GM23248 (cell line): ENCODE data around the gene ALX4. TPM values are rescaled to one million over a fixed set of nuclear protein-coding genes. Genes with fewer than 3 reads are reported as not detected.

ENCODE experiments used
- DNase-seq: peaks from one replicate; pipeline ENCODE4 v3.0.0-alpha.2; 2015
- H2AFZ ChIP-seq: fragments of 200-600 bp; sonication (generic); 2 replicates; pipeline ENCODE4 v1.6.1; 2016; ENCODE audit warnings: antibody characterized with exemption
- H3F3A ChIP-seq: fragments of 200-600 bp; sonication (generic); 2 replicates; pipeline ENCODE4 v1.6.1; 2016; ENCODE audit warnings: mild to moderate bottlenecking, antibody characterized with exemption, mixed run types; ENCODE audit not compliant: insufficient read depth
- H3K27ac ChIP-seq: fragments of 200-600 bp; sonication (generic); 2 replicates; pipeline ENCODE4 v1.5.1; 2016; ENCODE audit warnings: mild to moderate bottlenecking
- H3K27me3 ChIP-seq: fragments of 200-600 bp; sonication (generic); replicated peaks from 2 replicates; pipeline ENCODE4 v1.6.1; 2016; ENCODE audit warnings: mild to moderate bottlenecking; ENCODE audit not compliant: insufficient read depth
- H3K36me3 ChIP-seq: fragments of 200-600 bp; sonication (generic); 2 replicates; pipeline ENCODE4 v1.6.1; 2016; ENCODE audit warnings: low read depth, mild to moderate bottlenecking
- H3K4me1 ChIP-seq: fragments of 200-600 bp; sonication (generic); 2 replicates; pipeline ENCODE4 v1.6.1; 2016; ENCODE audit warnings: mild to moderate bottlenecking; ENCODE audit not compliant: insufficient read depth
- H3K4me2 ChIP-seq: fragments of 200-600 bp; sonication (generic); one replicate; pipeline ENCODE4 v1.6.1; 2016; ENCODE audit warnings: mild to moderate bottlenecking; ENCODE audit not compliant: unreplicated experiment
- H3K4me3 ChIP-seq: fragments of 200-600 bp; sonication (generic); 2 replicates; pipeline ENCODE4 v1.5.1; 2016; ENCODE audit warnings: mild to moderate bottlenecking
- H3K79me2 ChIP-seq: fragments of 200-600 bp; sonication (generic); 2 replicates; pipeline ENCODE4 v1.6.1; 2016; ENCODE audit warnings: mild to moderate bottlenecking; ENCODE audit not compliant: insufficient read depth
- H3K9ac ChIP-seq: fragments of 200-600 bp; sonication (generic); 2 replicates; pipeline ENCODE4 v1.6.1; 2016; ENCODE audit warnings: mild to moderate bottlenecking
- H3K9me2 ChIP-seq: fragments of 200-600 bp; sonication (generic); 2 replicates; pipeline ENCODE4 v1.6.1; 2016; ENCODE audit warnings: mixed run types, mild to moderate bottlenecking, moderate library complexity; ENCODE audit not compliant: insufficient read depth
- H3K9me3 ChIP-seq: fragments of 200-600 bp; sonication (generic); one replicate; pipeline ENCODE4 v1.6.1; 2017; ENCODE audit warnings: low read depth
- H4K20me1 ChIP-seq: fragments of 200-600 bp; sonication (generic); 2 replicates; pipeline ENCODE4 v1.6.0; 2016; ENCODE audit not compliant: insufficient read depth
- EZH2 ChIP-seq: fragments of 200-600 bp; sonication (generic); IDR thresholded peaks from 2 replicates; pipeline ENCODE4 v1.6.1; 2018; ENCODE audit warnings: antibody characterized with exemption, mild to moderate bottlenecking; ENCODE audit not compliant: insufficient read depth, poor library complexity, severe bottlenecking
- EZH2phosphoT487 ChIP-seq: fragments of 200-600 bp; sonication (generic); IDR thresholded peaks from 2 replicates; pipeline ENCODE4 v1.6.1; 2018; ENCODE audit warnings: antibody characterized with exemption, moderate library complexity, mild to moderate bottlenecking, low read depth; ENCODE audit not compliant: insufficient read depth
- WGBS, 2 experiments: methylation state at CpG; one replicate each; pipeline ENCODE4 v1.1.6; 2015 to 2017; ENCODE audit warnings: low lambda C conversion rate in 2 of 2, low coverage in 1 of 2; ENCODE audit errors: missing lambda C conversion rate in 2 of 2; 5-methylcytosine and 5-hydroxymethylcytosine counted together
- in situ Hi-C: fragments of 300-500 bp; cut with MboI; formaldehyde crosslinking; loops from 2 replicates; pipeline ENCODE4 v1.15.0; 2020
- polyA plus RNA-seq: library from polyadenylated mRNA; unstranded; fragments of >200 nt; fragmentation: Nextera tagmentation; extraction: Ambion mirVana; gene quantifications from 2 replicates; pipeline ENCODE4 v1.2.1, GENCODE V29; 2016
- total RNA-seq: library from RNA; depleted of rRNA; stranded (reverse); fragments of >200 nt; shearing (Covaris generic); gene quantifications from 2 replicates; pipeline ENCODE4 v1.2.3, GENCODE V29; 2014

ALX4 gene
- total and polyA plus RNA-seq, 2 experiments from 2014 or later: not detected

GRCh38 chr11:44248109-44248508 is 61.8 kb downstream of the ALX4 start:
- Histone ChIP-seq H3K27ac (no peak overlapping the region), H3K79me2 (no peaks in the 10 kb centered on the region), H3K9me3 (no peaks in the 10 kb centered on the region), H2AFZ (no peak overlapping the region), H4K20me1 (no peaks in the 10 kb centered on the region), H3K4me2 (no peak overlapping the region), H3K9me2 (no peaks in the 10 kb centered on the region), H3K4me1 (peaks cover 36% of the 10 kb centered on the region), H3K4me3 (no peak overlapping the region), H3K27me3 (no peaks in the 10 kb centered on the region), H3K9ac (no peak overlapping the region), H3K36me3 (no peaks in the 10 kb centered on the region), H3F3A (peaks cover 29% of the 10 kb centered on the region)
- WGBS, 2 experiments: 76 to 91% methylated on average over 2 of the region's 2 CpGs
- in situ Hi-C loops: no loop called here
- TF ChIP-seq EZH2: no peak
- no peak for DNase-seq

GRCh38 chr11:44247508-44247907 is 62.4 kb downstream of the ALX4 start:
- no peaks in the 10 kb centered on the region for H3K79me2 ChIP-seq
- no peak overlapping the region for H3K4me3 ChIP-seq
- 66 to 74% methylated on average over 6 of the region's 6 CpGs for WGBS, 2 experiments
- no peaks in the 10 kb centered on the region for H3K36me3 ChIP-seq
- TF ChIP-seq EZH2phosphoT487 (no peak), EZH2 (no peak)
- in situ Hi-C loops: no loop called here
- H3K4me1 ChIP-seq: peaks cover 42% of the 10 kb centered on the region
- H3K9me3 ChIP-seq: no peaks in the 10 kb centered on the region
- no peak for DNase-seq
- no peak overlapping the region for H3K27ac ChIP-seq
- peaks cover 29% of the 10 kb centered on the region for H3F3A ChIP-seq
- no peak overlapping the region for H3K9ac ChIP-seq
- H3K27me3 ChIP-seq: no peaks in the 10 kb centered on the region
- H4K20me1 ChIP-seq: no peaks in the 10 kb centered on the region
- no peak overlapping the region for H3K4me2 ChIP-seq
- H2AFZ ChIP-seq: no peak overlapping the region
- H3K9me2 ChIP-seq: no peaks in the 10 kb centered on the region

GRCh38 chr11:44246726-44247125 is 63.2 kb downstream of the ALX4 start:
- TF ChIP-seq EZH2: no peak
- TF ChIP-seq EZH2phosphoT487: no peak
- no peaks in the 10 kb centered on the region for H3K36me3 ChIP-seq
- peak; percentile 53 for DNase-seq
- peaks cover 29% of the 10 kb centered on the region for H3F3A ChIP-seq
- H2AFZ ChIP-seq: no peak overlapping the region
- peak overlapping the region; percentile 13 for H3K4me2 ChIP-seq
- in situ Hi-C loops: no loop called here
- no peak overlapping the region for H3K27ac ChIP-seq
- WGBS, 2 experiments: 4 to 5% methylated on average over 4 of the region's 4 CpGs
- no peaks in the 10 kb centered on the region for H3K79me2 ChIP-seq
- H3K27me3 ChIP-seq: no peaks in the 10 kb centered on the region
- no peaks in the 10 kb centered on the region for H3K9me2 ChIP-seq
- no peak overlapping the region for H3K9ac ChIP-seq
- no peaks in the 10 kb centered on the region for H3K9me3 ChIP-seq
- no peaks in the 10 kb centered on the region for H4K20me1 ChIP-seq
- peaks cover 44% of the 10 kb centered on the region for H3K4me1 ChIP-seq
- H3K4me3 ChIP-seq: no peak overlapping the region

- H3K36me3 ChIP-seq: no peaks in the 10 kb centered on the region
- TF ChIP-seq EZH2phosphoT487: no peak
- no peak for TF ChIP-seq EZH2
- WGBS, 2 experiments: 79 to 81% methylated on average over 8 of the region's 8 CpGs
- in situ Hi-C loops: no loop called here
- H3K27ac ChIP-seq: no peak overlapping the region
- H3K79me2 ChIP-seq: no peaks in the 10 kb centered on the region
- no peaks in the 10 kb centered on the region for H3K9me2 ChIP-seq
- no peaks in the 10 kb centered on the region for H4K20me1 ChIP-seq
- no peak overlapping the region for H3K4me3 ChIP-seq
- no peaks in the 10 kb centered on the region for H3K9me3 ChIP-seq
- DNase-seq: peak; percentile 34
- peak overlapping the region; percentile 35 for H3K4me2 ChIP-seq
- no peak overlapping the region for H3K9ac ChIP-seq
- H3F3A ChIP-seq: peaks cover 29% of the 10 kb centered on the region
- H3K4me1 ChIP-seq: peaks cover 51% of the 10 kb centered on the region
- H3K27me3 ChIP-seq: no peaks in the 10 kb centered on the region
- H2AFZ ChIP-seq: no peak overlapping the region
Observed at GRCh38 chr11:44244639-44245310, 65.2 kb downstream of the ALX4 start.
